Measurements from ENCODE around the gene YAP1.
A peak's percentile ranks its signal among the peaks of the same experiment; 100 is the strongest.

Gene YAP1

GRCh38 chr11:102109896-102110760 lies at the start of gene YAP1:
YAP1 (plus strand) TSS chr11:102110447; CDS start chr11:102110849, 402 bp downstream.
- DNase-seq (ENCODE audit: low read depth), result peak; percentile 32

- no peak for DNase-seq (ENCODE audit: low read depth)
These were observed 49.0 kb upstream of the YAP1 start for GRCh38 chr11:102061276-102061675.

GRCh38 chr11:102062106-102062505 lies 48.1 kb upstream of the YAP1 start:
- DNase-seq (ENCODE audit: low read depth), result no peak

GRCh38 chr11:102064316-102064715 lies 45.9 kb upstream of the YAP1 start:
- no peak for DNase-seq (ENCODE audit: low read depth)

GRCh38 chr11:102070766-102071165 lies 39.5 kb upstream of the YAP1 start:
- no peak for DNase-seq (ENCODE audit: low read depth)

GRCh38 chr11:102071497-102072472 lies 38.5 kb upstream of the YAP1 start:
- DNase-seq (ENCODE audit: low read depth), result no peak

GRCh38 chr11:102073253-102073652 lies 37.0 kb upstream of the YAP1 start:
- no peak for DNase-seq (ENCODE audit: low read depth)

GRCh38 chr11:102079625-102080024 lies 30.6 kb upstream of the YAP1 start:
- no peak for DNase-seq (ENCODE audit: low read depth)

- DNase-seq (ENCODE audit: low read depth), result no peak
These were observed 28.9 kb upstream of the YAP1 start for GRCh38 chr11:102081313-102081712.

GRCh38 chr11:102085864-102086551 lies 24.2 kb upstream of the YAP1 start:
- no peak for DNase-seq (ENCODE audit: low read depth)

GRCh38 chr11:102097186-102097585 lies 13.1 kb upstream of the YAP1 start:
- DNase-seq (ENCODE audit: low read depth), result no peak

- DNase-seq (ENCODE audit: low read depth), result no peak
These were observed 10.5 kb upstream of the YAP1 start for GRCh38 chr11:102099755-102100154.

GRCh38 chr11:102108734-102109440 lies 1.4 kb upstream of the YAP1 start:
- no peak for DNase-seq (ENCODE audit: low read depth)

- DNase-seq (ENCODE audit: low read depth), result no peak
These were observed 439 bp downstream of the YAP1 start for GRCh38 chr11:102110761-102111010.

- DNase-seq (ENCODE audit: low read depth), result no peak
These were observed 952 bp downstream of the YAP1 start for GRCh38 chr11:102111011-102111786.

GRCh38 chr11:102111787-102112508 lies 1.7 kb downstream of the YAP1 start:
- no peak for DNase-seq (ENCODE audit: low read depth)

GRCh38 chr11:102112509-102112821 lies 2.2 kb downstream of the YAP1 start:
- no peak for DNase-seq (ENCODE audit: low read depth)

GRCh38 chr11:102114032-102114431 lies 3.8 kb downstream of the YAP1 start:
- DNase-seq (ENCODE audit: low read depth), result no peak

- DNase-seq (ENCODE audit: low read depth), result no peak
These were observed 5.3 kb downstream of the YAP1 start for GRCh38 chr11:102115557-102115956.

GRCh38 chr11:102116453-102117205 lies 6.4 kb downstream of the YAP1 start:
- DNase-seq (ENCODE audit: low read depth), result no peak
